ENCODE data around the gene APOBEC3H. TPM values are rescaled to one million over a fixed set of nuclear protein-coding genes. Genes with fewer than 3 reads are reported as not detected.
"Not testable (repeated sequence)": the region's sequence is repeated elsewhere in the genome, so short reads cannot be mapped to it uniquely, and the experiment has no call there.

APOBEC3H gene
- total RNA-seq (1 to 10 TPM in 5 of 7 donors, under 1 TPM in 1, not detected in 1; 0.70 to 3.8 (median 2.2) TPM), polyA plus RNA-seq (1 to 10 TPM; 1.8 to 3.4 (median 2.3) TPM)
- long read RNA-seq, donor 1: 0 reads
- long read RNA-seq, donor 2: 0 reads

GRCh38 chr22:39097098-39098020 lies at the start of gene APOBEC3H:
TSS of gene APOBEC3H (plus strand) at chr22:39097244. CDS start at chr22:39100279, 3,035 bp downstream.
- TF ChIP-seq CTCF (IDR thresholded peaks at IDR 0.05 in 8 of 11, conservative IDR thresholded peaks at IDR 0.05 in 3 of 11): no peak
- peak; percentile 43 to 58 (median 51) for TF ChIP-seq POLR2AphosphoS5 (IDR thresholded peaks at IDR 0.05)
- WGBS, 5 donors: 45 to 60% (median 52%) methylated on average over 9 of the region's 9 CpGs
- intact Hi-C loops (cut with DNase I; ENCODE audit: low total_unique reads): no loop called here
- no peaks in the 10 kb centered on the region for H3K36me3 ChIP-seq
- no peaks in the 10 kb centered on the region for H3K27me3 ChIP-seq (replicated peaks in 1 of 7)
- H3K9me3 ChIP-seq: no peaks in the 10 kb centered on the region
- H3K4me1 ChIP-seq: peaks cover 40 to 93% (median 74%) of the 10 kb centered on the region in 6 donors
- no peak for DNase-seq
- peak within 1 kb of the TSS in 1 of 8 donors; percentile 36 for H3K4me3 ChIP-seq
- H3K27ac ChIP-seq: peak within 1 kb of the TSS; percentile 0 to 90 (median 75)

DNA sequence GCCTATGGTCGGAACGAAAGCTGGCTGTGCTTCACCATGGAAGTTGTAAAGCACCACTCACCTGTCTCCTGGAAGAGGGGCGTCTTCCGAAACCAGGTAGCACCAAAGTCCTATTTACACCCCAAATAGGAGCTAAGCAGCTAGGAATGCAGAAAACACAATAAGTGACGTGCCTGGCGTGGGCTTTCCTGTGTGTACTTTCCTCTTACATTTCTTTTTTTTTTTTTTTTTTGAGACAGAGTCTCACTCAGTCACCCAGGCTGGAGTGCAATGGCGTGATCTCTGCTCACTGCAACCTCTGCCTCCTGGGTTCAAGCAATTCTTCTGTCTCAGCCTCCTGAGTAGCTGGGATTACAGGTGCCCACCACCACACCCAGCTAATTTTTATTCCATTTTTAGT lies 47.6 kb upstream of the APOBEC3H start:
- 91 to 95% (median 93%) methylated on average over 7 of the region's 7 CpGs for WGBS, 5 donors
- H3K4me3 ChIP-seq; DNase-seq; H3K9me3 ChIP-seq; H3K27me3 ChIP-seq (replicated peaks in 1 of 7); intact Hi-C loops (cut with DNase I; ENCODE audit: low total_unique reads); H3K27ac ChIP-seq: not testable (repeated sequence)
- H3K36me3 ChIP-seq: peaks cover 0 to 16% (median 3%) of the 10 kb centered on the region in 6 donors
- H3K4me1 ChIP-seq: peaks cover 0 to 43% (median 19%) of the 10 kb centered on the region in 6 donors

GRCh38 chr22:39051844-39052495 lies 45.1 kb upstream of the APOBEC3H start:
- peak overlapping the region in 2 of 8 donors; percentile 44 to 73 for H3K27ac ChIP-seq
- WGBS, 5 donors: 88 to 95% (median 92%) methylated on average over 14 to 17 of the region's 18 CpGs
- peak in 1 of 3 donors; percentile 27 for TF ChIP-seq POLR2AphosphoS5 (IDR thresholded peaks at IDR 0.05)

DNA sequence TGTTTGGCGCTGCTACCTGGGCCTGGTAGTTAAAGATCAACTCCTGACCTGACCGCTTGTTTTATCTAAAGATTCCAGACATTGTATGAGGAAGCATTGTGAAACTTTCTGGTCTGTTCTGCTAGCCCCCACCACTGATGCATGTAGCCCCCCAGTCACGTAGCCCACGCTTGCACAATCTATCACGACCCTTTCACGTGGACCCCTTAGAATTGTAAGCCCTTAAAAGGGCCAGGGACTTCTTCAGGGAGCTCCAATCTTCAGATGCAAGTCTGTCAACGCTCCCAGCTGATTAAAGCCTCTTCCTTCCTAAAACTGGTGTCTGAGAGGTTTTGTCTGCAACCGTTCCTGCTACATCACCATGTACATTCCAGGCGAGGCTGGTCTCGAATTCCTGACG lies 41.4 kb upstream of the APOBEC3H start:
- H3K27me3 ChIP-seq (replicated peaks in 1 of 7): no peaks in the 10 kb centered on the region
- peaks cover 0 to 19% (median 5%) of the 10 kb centered on the region in 6 donors for H3K4me1 ChIP-seq
- TF ChIP-seq POLR2AphosphoS5 (IDR thresholded peaks at IDR 0.05): no peak
- TF ChIP-seq CTCF (IDR thresholded peaks at IDR 0.05 in 8 of 11, conservative IDR thresholded peaks at IDR 0.05 in 3 of 11): no peak
- TF ChIP-seq POLR2A (IDR thresholded peaks at IDR 0.05): no peak
- DNase-seq: no peak
- peaks cover 0 to 4% (median 0%) of the 10 kb centered on the region in 6 donors for H3K36me3 ChIP-seq
- H3K4me3 ChIP-seq: no peak overlapping the region
- no peaks in the 10 kb centered on the region for H3K9me3 ChIP-seq
- H3K27ac ChIP-seq: no peak overlapping the region
- intact Hi-C loops (cut with DNase I; ENCODE audit: low total_unique reads): no loop called here
- 80 to 95% (median 86%) methylated on average over 11 of the region's 11 CpGs for WGBS, 5 donors

More at GRCh38 chr22:39051844-39052495, 45.1 kb upstream of the APOBEC3H start:
- intact Hi-C loops (cut with DNase I; ENCODE audit: low total_unique reads); H3K27me3 ChIP-seq (replicated peaks in 1 of 7); H3K4me3 ChIP-seq; DNase-seq; H3K9me3 ChIP-seq; H3K36me3 ChIP-seq: not testable (repeated sequence)
- peaks cover 0 to 28% (median 5%) of the 10 kb centered on the region in 6 donors for H3K4me1 ChIP-seq
